ENCODE results near the gene VEGFD. TPM values are rescaled to one million over a fixed set of nuclear protein-coding genes. Genes with fewer than 3 reads are reported as not detected.

The VEGFD gene
- total and polyA plus RNA-seq, 4 donors, result 6.1 to 31.5 (median 12.8) TPM

- whole genome bisulfite sequencing, 2 donors, result 68 to 97% methylated on average over 2 of the region's 2 CpGs
- ATAC-seq (ENCODE audit: insufficient read depth, low FRiP score) (no peak), DNase-seq (no peak)
- Histone ChIP-seq H3K27ac (ENCODE audit: low read depth in 1 of 2, low read length in 1 of 2) (no peak overlapping the region), H3K9ac (ENCODE audit: insufficient read depth in 1 of 2, low read length in 2 of 2) (no peak overlapping the region), H3K36me3 (ENCODE audit: control insufficient read depth in 4 of 4, insufficient read depth in 4 of 4, low read length in 4 of 4) (no peaks in the 10 kb centered on the region), H3K4me3 (no peak overlapping the region), H3K27me3 (ENCODE audit: control insufficient read depth in 3 of 3, insufficient read depth in 3 of 3, low read length in 2 of 3) (peaks cover 0 to 32% (median 19%) of the 10 kb centered on the region in 3 donors), H3K9me3 (ENCODE audit: control insufficient read depth in 4 of 4, insufficient read depth in 3 of 4, low read length in 3 of 4) (no peaks in the 10 kb centered on the region), H3K4me1 (ENCODE audit: control insufficient read depth in 5 of 5, insufficient read depth in 5 of 5, low read length in 5 of 5) (peaks cover 0 to 5% (median 0%) of the 10 kb centered on the region in 5 donors)
- no peak for TF ChIP-seq CTCF (IDR thresholded peaks at IDR 0.05; ENCODE audit: control extremely low read depth, extremely low read depth)
Observed at GRCh38 chrX:15395789-15396188, 11.6 kb upstream of the VEGFD start.

GRCh38 chrX:15391850-15392249 is 7.6 kb upstream of the VEGFD start:
- no peak overlapping the region for H3K9ac ChIP-seq (ENCODE audit: insufficient read depth in 1 of 2, low read length in 2 of 2)
- no peaks in the 10 kb centered on the region for H3K36me3 ChIP-seq (ENCODE audit: control insufficient read depth in 4 of 4, insufficient read depth in 4 of 4, low read length in 4 of 4)
- DNase-seq (no peak), ATAC-seq (ENCODE audit: insufficient read depth, low FRiP score) (no peak)
- no peak overlapping the region for H3K4me3 ChIP-seq
- H3K9me3 ChIP-seq (ENCODE audit: control insufficient read depth in 4 of 4, insufficient read depth in 3 of 4, low read length in 3 of 4), result no peaks in the 10 kb centered on the region
- no peak for TF ChIP-seq CTCF (IDR thresholded peaks at IDR 0.05; ENCODE audit: control extremely low read depth, extremely low read depth)
- peaks cover 0 to 27% (median 6%) of the 10 kb centered on the region in 3 donors for H3K27me3 ChIP-seq (ENCODE audit: control insufficient read depth in 3 of 3, insufficient read depth in 3 of 3, low read length in 2 of 3)
- no peak overlapping the region for H3K27ac ChIP-seq (ENCODE audit: low read depth in 1 of 2, low read length in 1 of 2)
- peaks cover 0 to 3% (median 0%) of the 10 kb centered on the region in 5 donors for H3K4me1 ChIP-seq (ENCODE audit: control insufficient read depth in 5 of 5, insufficient read depth in 5 of 5, low read length in 5 of 5)
- WGBS, 2 donors, result 68 to 97% methylated on average over 4 of the region's 4 CpGs

GRCh38 chrX:15382813-15383212 is 1.4 kb downstream of the VEGFD start:
- 59 to 85% methylated on average over 8 of the region's 8 CpGs for WGBS, 2 donors

More at GRCh38 chrX:15382813-15383212, 1.4 kb downstream of the VEGFD start:
- DNase-seq (peak; percentile 31 to 79 (median 69)), ATAC-seq (ENCODE audit: insufficient read depth, low FRiP score) (no peak)
- H3K36me3 ChIP-seq (ENCODE audit: control insufficient read depth in 4 of 4, insufficient read depth in 4 of 4, low read length in 4 of 4), result no peaks in the 10 kb centered on the region
- peak overlapping the region in 1 of 2 donors; percentile 82 for H3K9ac ChIP-seq (ENCODE audit: insufficient read depth in 1 of 2, low read length in 2 of 2)
- H3K9me3 ChIP-seq (ENCODE audit: control insufficient read depth in 4 of 4, insufficient read depth in 3 of 4, low read length in 3 of 4), result no peaks in the 10 kb centered on the region
- no peak for TF ChIP-seq CTCF (IDR thresholded peaks at IDR 0.05; ENCODE audit: control extremely low read depth, extremely low read depth)
- H3K4me3 ChIP-seq, result no peak overlapping the region
- H3K4me1 ChIP-seq (ENCODE audit: control insufficient read depth in 5 of 5, insufficient read depth in 5 of 5, low read length in 5 of 5), result peaks cover 0 to 2% (median 0%) of the 10 kb centered on the region in 5 donors
- H3K27me3 ChIP-seq (ENCODE audit: control insufficient read depth in 3 of 3, insufficient read depth in 3 of 3, low read length in 2 of 3), result peaks cover 0 to 41% (median 31%) of the 10 kb centered on the region in 3 donors
- no peak overlapping the region for H3K27ac ChIP-seq (ENCODE audit: low read depth in 1 of 2, low read length in 1 of 2)

Measured in lung (tissue), 12 donors.